ENCODE measurements around the gene DUSP1.

DNA sequence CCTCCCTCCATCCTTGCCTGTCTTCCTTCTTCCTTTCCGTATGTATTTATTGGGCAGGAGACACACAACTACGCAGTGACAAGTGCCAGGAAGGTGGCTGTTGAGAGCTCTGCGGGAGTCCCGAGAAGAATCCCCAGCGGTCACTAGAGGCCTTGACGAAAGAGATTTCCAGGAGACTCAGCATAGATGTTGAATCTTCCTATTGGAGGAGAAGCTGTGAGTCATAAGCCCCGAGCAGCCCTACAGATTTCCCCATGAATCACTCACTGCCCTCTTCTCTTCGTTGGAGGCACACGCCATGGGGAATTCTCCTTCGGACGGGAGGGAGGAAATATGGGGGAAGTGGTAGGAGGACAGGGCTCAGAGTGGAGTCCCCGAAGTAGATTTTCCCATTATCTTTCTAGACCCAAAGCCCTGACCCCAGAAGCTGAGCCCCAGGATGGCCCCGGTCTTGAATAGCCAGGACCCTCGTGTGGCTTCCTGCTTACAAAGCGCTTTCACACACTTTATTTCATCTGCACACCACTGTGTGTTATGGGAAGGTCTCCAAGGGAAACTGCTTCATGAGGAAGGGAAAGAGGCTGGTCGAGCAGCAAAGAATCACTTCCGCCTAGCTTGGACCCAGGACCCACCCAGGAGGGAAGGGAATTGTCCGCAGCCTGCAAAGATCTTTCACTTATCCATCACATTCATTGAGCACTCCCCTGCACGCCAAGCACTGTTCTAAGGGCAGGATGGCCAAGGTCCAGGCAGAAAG is 12.7 kb downstream of the DUSP1 start:
- TF ChIP-seq POLR2AphosphoS5 (IDR thresholded peaks at IDR 0.05) (no peak), POLR2A (IDR thresholded peaks at IDR 0.05) (no peak)
- TF ChIP-seq, protein P1, sequence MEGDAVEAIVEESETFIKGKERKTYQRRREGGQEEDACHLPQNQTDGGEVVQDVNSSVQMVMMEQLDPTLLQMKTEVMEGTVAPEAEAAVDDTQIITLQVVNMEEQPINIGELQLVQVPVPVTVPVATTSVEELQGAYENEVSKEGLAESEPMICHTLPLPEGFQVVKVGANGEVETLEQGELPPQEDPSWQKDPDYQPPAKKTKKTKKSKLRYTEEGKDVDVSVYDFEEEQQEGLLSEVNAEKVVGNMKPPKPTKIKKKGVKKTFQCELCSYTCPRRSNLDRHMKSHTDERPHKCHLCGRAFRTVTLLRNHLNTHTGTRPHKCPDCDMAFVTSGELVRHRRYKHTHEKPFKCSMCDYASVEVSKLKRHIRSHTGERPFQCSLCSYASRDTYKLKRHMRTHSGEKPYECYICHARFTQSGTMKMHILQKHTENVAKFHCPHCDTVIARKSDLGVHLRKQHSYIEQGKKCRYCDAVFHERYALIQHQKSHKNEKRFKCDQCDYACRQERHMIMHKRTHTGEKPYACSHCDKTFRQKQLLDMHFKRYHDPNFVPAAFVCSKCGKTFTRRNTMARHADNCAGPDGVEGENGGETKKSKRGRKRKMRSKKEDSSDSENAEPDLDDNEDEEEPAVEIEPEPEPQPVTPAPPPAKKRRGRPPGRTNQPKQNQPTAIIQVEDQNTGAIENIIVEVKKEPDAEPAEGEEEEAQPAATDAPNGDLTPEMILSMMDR (IDR thresholded peaks at IDR 0.05): no peak
